MCF 10A (cell line): ENCODE data around the gene ACTR3. TPM values are rescaled to one million over a fixed set of nuclear protein-coding genes. Genes with fewer than 3 reads are reported as not detected.

Experiments
- BruUV-seq: library from RNA; stranded (reverse); fragments of 400-500 nt; replicated peaks from 2 replicates; lab custom pipeline; 2021; lab: Mats Ljungman, UMichigan
- CTCF ChIA-PET: fragments of 300-600 bp; sonication (Branson Sonifier 250); formaldehyde crosslinking; extraction: SDS; loops from one replicate; lab custom pipeline; 2021; ENCODE audit warnings: antibody characterized with exemption, inconsistent platforms; lab: Yijun Ruan, JAX
- POLR2A ChIA-PET: fragments of 300-600, 350-650 bp; sonication (Branson Sonifier 250); formaldehyde crosslinking; extraction: SDS; loops from one replicate; lab custom pipeline; 2020; ENCODE audit warnings: antibody characterized with exemption, inconsistent platforms; lab: Yijun Ruan, JAX
- DNase-seq: peaks from one replicate; pipeline ENCODE4 v3.0.0-alpha.2; 2018; ENCODE audit not compliant: unreplicated experiment
- H3K27ac Mint-ChIP-seq: one replicate; pipeline ENCODE4 v1.8.0; 2022; ENCODE audit warnings: mild to moderate bottlenecking, low read depth, mixed read lengths; ENCODE audit not compliant: unreplicated experiment
- H3K27me3 Mint-ChIP-seq: one replicate; pipeline ENCODE4 v1.8.0; 2022; ENCODE audit warnings: mixed read lengths; ENCODE audit not compliant: insufficient read depth, unreplicated experiment
- H3K36me3 Mint-ChIP-seq: one replicate; pipeline ENCODE4 v1.8.0; 2022; ENCODE audit warnings: mild to moderate bottlenecking, moderate library complexity, mixed read lengths; ENCODE audit not compliant: insufficient read depth, unreplicated experiment
- H3K4me1 Mint-ChIP-seq: one replicate; pipeline ENCODE4 v1.8.0; 2022; ENCODE audit warnings: mixed read lengths; ENCODE audit not compliant: insufficient read depth, unreplicated experiment
- H3K4me3 Mint-ChIP-seq: one replicate; pipeline ENCODE4 v1.8.0; 2022; ENCODE audit warnings: mild to moderate bottlenecking, moderate library complexity, mixed read lengths; ENCODE audit not compliant: unreplicated experiment
- H3K9me3 Mint-ChIP-seq: one replicate; pipeline ENCODE4 v1.8.0; 2022; ENCODE audit warnings: mixed read lengths; ENCODE audit not compliant: unreplicated experiment
- CTCF ChIP-seq: fragments of 200-600 bp; IDR thresholded peaks from one replicate; pipeline ENCODE4 v1.8.0; 2022; ENCODE audit warnings: antibody characterized with exemption, mild to moderate bottlenecking; ENCODE audit not compliant: unreplicated experiment
- intact Hi-C: fragments of 100-400 bp; cut with micrococcal nuclease; formaldehyde crosslinking; loops from 2 replicates; pipeline ENCODE4 v1.14.1; 2022
- total RNA-seq: library from RNA; stranded (reverse); gene quantifications from 2 replicates; pipeline ENCODE4 v1.2.3, GENCODE V29; 2022

ACTR3 gene
- total RNA-seq, 1 experiment from 2014 or later = 311 TPM

DNA sequence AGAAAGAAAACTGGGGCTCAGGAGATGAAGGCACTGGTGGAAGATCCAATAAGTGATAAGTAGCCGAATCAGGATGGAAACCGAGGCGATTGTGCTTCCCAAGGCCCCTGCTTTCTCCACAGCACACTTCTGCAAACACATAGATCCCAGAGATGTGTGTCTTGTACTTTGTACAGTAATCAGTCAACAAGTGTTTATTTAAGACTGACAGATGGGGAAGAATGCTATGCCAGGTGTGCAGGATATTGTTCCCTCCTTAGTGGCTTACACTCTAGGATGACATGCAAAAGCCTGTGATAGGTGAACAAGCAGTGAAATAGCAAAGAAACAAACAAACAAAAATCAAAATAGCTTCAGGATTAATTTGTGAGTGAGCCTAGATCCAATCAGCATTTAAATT is 116.6 kb downstream of the ACTR3 start:
- Mint-ChIP-seq H3K4me3 (no peak overlapping the region), H3K27me3 (no peaks in the 10 kb centered on the region), H3K36me3 (no peaks in the 10 kb centered on the region), H3K27ac (no peak overlapping the region), H3K9me3 (no peaks in the 10 kb centered on the region), H3K4me1 (no peaks in the 10 kb centered on the region)
- no TSS peak for BruUV-seq
- intact Hi-C loops = no loop called here
- DNase-seq = no peak
- CTCF ChIA-PET = no interaction called here
- POLR2A ChIA-PET = interaction anchor here (1.1 kb wide), 1 partner anchor 8 kb away, joined by 3 read pairs; no protein-coding TSS in a partner anchor
- TF ChIP-seq CTCF = no peak

DNA sequence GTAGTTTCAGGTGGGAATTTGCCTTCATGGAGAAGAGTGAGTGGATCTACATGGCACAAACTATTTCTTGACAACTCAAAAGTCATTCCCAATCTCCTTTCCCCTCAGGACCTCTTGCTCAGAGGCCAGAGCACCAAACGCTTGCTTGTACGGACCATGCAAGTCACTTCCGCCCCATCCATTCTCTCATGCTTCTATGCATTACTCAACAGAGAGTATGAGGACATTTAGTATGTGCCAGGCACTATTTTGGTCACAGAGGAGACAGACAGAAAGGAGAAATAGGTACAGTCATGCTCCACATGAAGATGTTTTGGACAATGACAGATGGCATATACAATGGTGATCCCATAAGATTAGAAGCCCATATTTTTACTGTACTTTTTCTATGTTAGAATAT is 117.5 kb downstream of the ACTR3 start:
- intact Hi-C loops = no loop called here
- BruUV-seq = no TSS peak
- no peak overlapping the region for H3K4me3 Mint-ChIP-seq

GRCh38 chr2:114008720-114009119 is 118.8 kb downstream of the ACTR3 start:
- POLR2A ChIA-PET = no interaction called here
- CTCF ChIA-PET = no interaction called here
- Mint-ChIP-seq H3K4me1 (no peaks in the 10 kb centered on the region), H3K27me3 (no peaks in the 10 kb centered on the region), H3K36me3 (no peaks in the 10 kb centered on the region), H3K27ac (no peak overlapping the region), H3K4me3 (no peak overlapping the region), H3K9me3 (no peaks in the 10 kb centered on the region)
- no TSS peak for BruUV-seq
- intact Hi-C loops = no loop called here
- TF ChIP-seq CTCF = no peak
- DNase-seq = no peak

More for the DNA sequence above, 117.5 kb downstream of the ACTR3 start:
- no peak for TF ChIP-seq CTCF
- POLR2A ChIA-PET = interaction anchor here (1.1 kb wide), 1 partner anchor 9 kb away, joined by 3 read pairs; no protein-coding TSS in a partner anchor
- no peaks in the 10 kb centered on the region for H3K36me3 Mint-ChIP-seq
- no peaks in the 10 kb centered on the region for H3K27me3 Mint-ChIP-seq
- no peak overlapping the region for H3K27ac Mint-ChIP-seq
- H3K4me1 Mint-ChIP-seq = no peaks in the 10 kb centered on the region
- DNase-seq = no peak
- CTCF ChIA-PET = no interaction called here
- no peaks in the 10 kb centered on the region for H3K9me3 Mint-ChIP-seq

DNA sequence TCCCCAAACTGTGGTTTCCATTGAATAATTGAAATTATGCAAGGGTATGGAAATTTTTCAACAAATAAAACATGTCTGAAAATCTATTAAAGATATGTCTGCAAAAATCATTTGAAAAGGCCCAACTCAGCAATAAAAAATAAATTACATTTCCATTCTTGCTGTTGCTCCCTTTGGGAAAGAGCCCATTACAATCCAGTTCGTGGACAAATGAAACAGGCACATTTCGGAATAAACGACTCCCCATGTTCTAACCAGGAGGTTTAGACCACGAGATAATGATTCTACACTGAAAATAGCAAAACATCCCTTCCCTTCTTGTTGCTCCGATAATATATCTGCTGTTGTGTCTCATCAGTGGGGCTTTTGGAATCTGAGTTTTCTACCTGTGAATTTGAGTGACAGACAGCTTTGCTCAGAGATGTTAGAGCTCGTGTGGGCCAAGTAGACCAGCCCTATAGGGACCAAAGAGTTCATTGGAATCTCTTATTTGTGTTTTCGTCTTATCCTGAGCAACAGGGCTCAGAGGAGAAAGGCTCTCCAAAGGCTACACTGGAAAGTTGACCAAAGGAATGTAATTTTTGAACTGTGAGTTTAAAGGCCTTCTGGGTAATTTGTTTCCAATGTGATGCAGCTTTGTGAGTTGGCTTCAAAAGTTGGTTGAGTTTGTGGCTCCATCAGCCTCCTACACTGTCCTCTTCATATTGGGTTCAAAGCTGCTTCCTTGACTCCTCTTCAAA is 119.5 kb downstream of the ACTR3 start:
- H3K36me3 Mint-ChIP-seq = no peaks in the 10 kb centered on the region
- H3K4me3 Mint-ChIP-seq = no peak overlapping the region
- H3K27me3 Mint-ChIP-seq = no peaks in the 10 kb centered on the region
- H3K9me3 Mint-ChIP-seq = no peaks in the 10 kb centered on the region
- intact Hi-C loops = no loop called here
- ChIA-PET CTCF (no interaction called here), POLR2A (no interaction called here)
- BruUV-seq = no TSS peak
- H3K27ac Mint-ChIP-seq = no peak overlapping the region
- H3K4me1 Mint-ChIP-seq = no peaks in the 10 kb centered on the region
- TF ChIP-seq CTCF = no peak
- no peak for DNase-seq
